Testis (tissue), 3 donors: ENCODE measurements around the gene ARL4D. TPM values are rescaled to one million over a fixed set of nuclear protein-coding genes. Genes with fewer than 3 reads are reported as not detected.
"Not testable (repeated sequence)": the region's sequence is repeated elsewhere in the genome, so short reads cannot be mapped to it uniquely, and the experiment has no call there.

ENCODE experiments used
- DNase-seq: peaks from one replicate; pipeline ENCODE4 v3.0.0-alpha.2; 2019
- H3K27ac ChIP-seq, 2 donors: fragments of 200-600 bp; sonication (generic); one replicate each; pipeline ENCODE4 v1.5.1; 2019
- H3K27me3 ChIP-seq: fragments of 200-600 bp; sonication (generic); one replicate; pipeline ENCODE4 v1.5.1; 2019
- H3K36me3 ChIP-seq: fragments of 200-600 bp; sonication (generic); one replicate; pipeline ENCODE4 v1.5.1; 2017; ENCODE audit warnings: low read depth; ENCODE audit errors: missing control alignments
- H3K4me1 ChIP-seq: fragments of 200-600 bp; sonication (generic); one replicate; pipeline ENCODE4 v1.5.1; 2019
- H3K4me3 ChIP-seq, 2 donors: fragments of 200-600 bp; sonication (generic); one replicate each; pipeline ENCODE4 v1.5.1; 2017 to 2019
- H3K9me3 ChIP-seq: fragments of 200-600 bp; sonication (generic); one replicate; pipeline ENCODE4 v1.5.1; 2017
- CTCF ChIP-seq, 3 experiments: fragments of 450-650 bp in 2 of 3; fragments of 200-600 bp in 1 of 3; sonication (generic) in 1 of 3; IDR thresholded peaks; one replicate each; pipeline ENCODE4 v1.5.1; 2016 to 2019; ENCODE audit warnings: antibody characterized with exemption in 3 of 3, mild to moderate bottlenecking in 2 of 3, moderate library complexity in 1 of 3
- POLR2A ChIP-seq: fragments of 450-650 bp; IDR thresholded peaks from one replicate; pipeline ENCODE4 v1.6.1; 2017; ENCODE audit warnings: antibody characterized with exemption, mild to moderate bottlenecking, moderate library complexity
- WGBS, 2 donors: methylation state at CpG; one replicate each; pipeline ENCODE4 v1.1.5; 2018; 5-methylcytosine and 5-hydroxymethylcytosine counted together
- intact Hi-C: fragments of 100-400 bp; cut with DNase I; formaldehyde crosslinking; loops from one replicate; pipeline ENCODE4 v1.15.1; 2023; ENCODE audit warnings: low total_unique reads
- polyA plus RNA-seq: library from polyadenylated mRNA; stranded (reverse); fragments of 350-450 nt; fragmentation: Illumina TruSeq; extraction: RNeasy Lipid Tissue Mini Kit (QIAGEN cat#74804); gene quantifications from one replicate; pipeline ENCODE4 v1.2.3, GENCODE V29; 2014; ENCODE audit warnings: low read depth, low replicate concordance; ENCODE audit not compliant: insufficient read depth
- total RNA-seq, 2 donors: library from RNA; depleted of rRNA; stranded (reverse); fragments of >200 nt; gene quantifications; one replicate each; pipeline ENCODE4 v1.2.3, GENCODE V29; 2016

ARL4D gene
- total and polyA plus RNA-seq, 3 donors from 2014 or later = 26.5 to 48.2 (median 45.6) TPM

DNA sequence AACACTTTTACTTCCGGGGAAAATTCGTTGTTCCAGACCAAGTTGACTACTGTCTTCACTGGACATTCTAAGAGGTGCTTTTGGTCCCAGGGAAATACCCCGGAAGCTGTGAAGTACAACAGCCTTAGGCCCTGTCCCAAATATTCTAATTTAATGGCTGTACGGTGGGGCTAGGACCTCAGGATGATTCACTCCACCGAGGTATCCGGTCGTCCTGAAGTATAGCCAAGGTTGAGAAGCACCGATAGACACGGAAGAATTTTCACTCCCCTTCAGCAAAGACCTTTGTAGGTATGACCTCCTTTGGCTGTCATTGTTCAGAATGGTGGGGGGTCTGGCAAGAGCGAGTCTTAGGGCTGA is 34.9 kb upstream of the ARL4D start:
- TF ChIP-seq POLR2A (no peak), CTCF (IDR thresholded peaks at IDR 0.05) (no peak)
- WGBS, 2 donors = 75 to 81% methylated on average over 10 of the region's 10 CpGs
- no peak overlapping the region for H3K4me3 ChIP-seq
- no peaks in the 10 kb centered on the region for H3K27me3 ChIP-seq
- intact Hi-C loops = no loop called here
- no peak for DNase-seq
- no peak overlapping the region for H3K27ac ChIP-seq
- H3K4me1 ChIP-seq = peaks cover 12% of the 10 kb centered on the region
- H3K9me3 ChIP-seq = no peaks in the 10 kb centered on the region
- no peaks in the 10 kb centered on the region for H3K36me3 ChIP-seq

- Histone ChIP-seq H3K27ac (no peak overlapping the region), H3K4me1 (peaks cover 13% of the 10 kb centered on the region), H3K36me3 (no peaks in the 10 kb centered on the region), H3K4me3 (no peak overlapping the region), H3K27me3 (no peaks in the 10 kb centered on the region), H3K9me3 (no peaks in the 10 kb centered on the region)
- TF ChIP-seq CTCF (IDR thresholded peaks at IDR 0.05) (peak in 1 of 3 experiments; percentile 35), POLR2A (no peak)
- WGBS, 2 donors = 86 to 90% methylated on average over 4 of the region's 4 CpGs
- no peak for DNase-seq
- intact Hi-C loops = no loop called here
Measured at GRCh38 chr17:43365356-43365755, 33.4 kb upstream of the ARL4D start.

DNA sequence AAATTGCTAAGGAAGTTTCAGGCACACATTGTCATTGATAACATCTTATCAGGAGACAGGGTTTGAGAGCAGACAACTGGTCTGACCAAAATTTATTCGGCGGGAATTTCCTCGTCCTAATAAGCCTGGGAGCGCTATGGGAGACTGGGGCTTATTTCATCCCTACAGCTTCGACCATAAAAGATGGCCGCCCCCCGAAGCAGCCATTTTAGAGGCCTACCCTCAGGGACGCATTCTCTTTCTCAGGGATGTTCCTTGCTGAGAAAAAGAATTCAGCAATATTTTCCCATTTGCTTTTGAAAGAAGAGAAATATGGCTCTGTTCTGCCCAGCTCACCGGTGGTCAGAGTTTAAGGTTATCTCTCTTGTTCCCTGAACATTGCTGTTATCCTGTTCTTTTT is 32.9 kb upstream of the ARL4D start:
- H3K27me3 ChIP-seq, H3K27ac ChIP-seq, H3K9me3 ChIP-seq, intact Hi-C loops, DNase-seq, H3K4me3 ChIP-seq, H3K36me3 ChIP-seq: not testable (repeated sequence)
- WGBS, 2 donors = 89% methylated on average over 9 of the region's 9 CpGs
- H3K4me1 ChIP-seq = peaks cover 13% of the 10 kb centered on the region

DNA sequence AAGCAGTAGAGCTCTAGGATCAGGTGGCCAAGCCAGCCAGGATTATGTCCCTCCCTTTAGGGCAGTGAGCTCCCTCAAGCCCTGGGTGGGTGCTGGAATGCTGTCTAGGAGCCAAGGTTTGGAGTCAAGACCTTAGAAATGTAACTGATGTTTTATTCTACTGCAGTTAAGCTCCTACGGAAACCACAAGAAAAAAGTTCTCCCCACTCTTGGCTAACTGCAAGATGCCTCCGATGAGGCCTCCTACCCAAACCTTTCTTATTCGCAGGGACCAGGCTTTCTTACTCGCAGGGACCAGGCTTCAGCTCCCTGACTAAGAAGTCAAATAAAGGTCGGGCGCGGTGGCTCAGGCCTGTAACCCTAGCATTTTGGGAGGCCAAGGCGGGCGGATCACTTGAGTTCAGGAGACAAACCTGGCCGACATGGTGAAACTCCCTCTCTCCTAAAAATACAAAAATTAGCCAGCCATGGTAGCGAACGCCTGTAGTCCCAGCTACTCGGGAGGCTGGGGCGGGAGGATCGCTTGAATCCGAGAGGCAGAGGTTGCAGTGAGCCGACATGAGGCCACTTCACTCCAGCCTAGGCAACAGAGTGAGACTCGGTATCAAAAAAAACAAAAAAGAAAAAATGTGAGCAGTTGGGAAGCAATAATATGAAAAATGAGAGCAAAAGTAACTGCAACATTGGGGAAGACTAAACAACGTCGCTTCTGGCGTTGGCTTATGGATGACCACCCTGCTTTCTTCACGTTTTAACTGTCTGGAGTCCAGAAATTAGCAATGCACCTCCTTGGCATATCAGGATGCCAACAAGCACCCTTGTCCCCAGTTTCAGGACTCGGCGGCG is 31.7 kb upstream of the ARL4D start:
- no peaks in the 10 kb centered on the region for H3K27me3 ChIP-seq
- no peaks in the 10 kb centered on the region for H3K9me3 ChIP-seq
- no peak for DNase-seq
- 55 to 62% methylated on average over 25 of the region's 25 CpGs for WGBS, 2 donors
- H3K27ac ChIP-seq = peak overlapping the region; percentile 99 to 100
- H3K4me3 ChIP-seq = no peak overlapping the region
- TF ChIP-seq POLR2A (no peak), CTCF (IDR thresholded peaks at IDR 0.05) (no peak)
- peaks cover 16% of the 10 kb centered on the region for H3K4me1 ChIP-seq
- intact Hi-C loops = no loop called here
- H3K36me3 ChIP-seq = no peaks in the 10 kb centered on the region

- no peak for DNase-seq
- no peaks in the 10 kb centered on the region for H3K36me3 ChIP-seq
- peak overlapping the region; percentile 99 to 100 for H3K27ac ChIP-seq
- TF ChIP-seq POLR2A (no peak), CTCF (IDR thresholded peaks at IDR 0.05) (no peak)
- H3K4me1 ChIP-seq = peaks cover 19% of the 10 kb centered on the region
- WGBS, 2 donors = 7% methylated on average over 11 of the region's 11 CpGs
- no peaks in the 10 kb centered on the region for H3K27me3 ChIP-seq
- intact Hi-C loops = no loop called here
- no peaks in the 10 kb centered on the region for H3K9me3 ChIP-seq
- H3K4me3 ChIP-seq = peak overlapping the region; percentile 66 to 67
Measured at GRCh38 chr17:43367737-43368242, 31.0 kb upstream of the ARL4D start.
